Activated T-cell treated with anti-CD3 and anti-CD28 coated beads for 24 hours (primary cell): Measurements from ENCODE around the gene CTBP2.
"Not testable (repeated sequence)": the region's sequence is repeated elsewhere in the genome, so short reads cannot be mapped to it uniquely, and the experiment has no call there.

Experiments
- DNase-seq: peaks from one replicate; pipeline ENCODE4 v3.0.0-alpha.2; 2020; ENCODE audit warnings: low read depth

Gene CTBP2

GRCh38 chr10:125158601-125159485 lies 1.5 kb downstream of the CTBP2 start:
- DNase-seq = no peak

DNA sequence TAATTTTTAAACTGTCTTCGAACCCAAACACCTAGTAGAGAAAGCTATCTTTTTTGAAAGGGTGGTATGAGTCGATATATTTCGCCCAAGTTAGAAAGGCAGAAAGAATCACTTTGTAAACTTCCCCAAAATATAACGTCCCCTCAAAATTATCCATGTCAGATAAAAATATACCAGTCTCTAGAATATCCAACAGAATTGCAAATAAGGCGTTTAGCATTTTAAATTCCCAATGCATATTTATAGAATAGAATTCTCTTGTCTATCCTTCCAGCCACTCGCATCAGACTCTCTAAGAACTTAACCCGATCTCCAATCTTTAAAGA lies 2.1 kb downstream of the CTBP2 start:
- DNase-seq = no peak

GRCh38 chr10:125157505-125157904 lies 2.9 kb downstream of the CTBP2 start:
- no peak for DNase-seq

DNA sequence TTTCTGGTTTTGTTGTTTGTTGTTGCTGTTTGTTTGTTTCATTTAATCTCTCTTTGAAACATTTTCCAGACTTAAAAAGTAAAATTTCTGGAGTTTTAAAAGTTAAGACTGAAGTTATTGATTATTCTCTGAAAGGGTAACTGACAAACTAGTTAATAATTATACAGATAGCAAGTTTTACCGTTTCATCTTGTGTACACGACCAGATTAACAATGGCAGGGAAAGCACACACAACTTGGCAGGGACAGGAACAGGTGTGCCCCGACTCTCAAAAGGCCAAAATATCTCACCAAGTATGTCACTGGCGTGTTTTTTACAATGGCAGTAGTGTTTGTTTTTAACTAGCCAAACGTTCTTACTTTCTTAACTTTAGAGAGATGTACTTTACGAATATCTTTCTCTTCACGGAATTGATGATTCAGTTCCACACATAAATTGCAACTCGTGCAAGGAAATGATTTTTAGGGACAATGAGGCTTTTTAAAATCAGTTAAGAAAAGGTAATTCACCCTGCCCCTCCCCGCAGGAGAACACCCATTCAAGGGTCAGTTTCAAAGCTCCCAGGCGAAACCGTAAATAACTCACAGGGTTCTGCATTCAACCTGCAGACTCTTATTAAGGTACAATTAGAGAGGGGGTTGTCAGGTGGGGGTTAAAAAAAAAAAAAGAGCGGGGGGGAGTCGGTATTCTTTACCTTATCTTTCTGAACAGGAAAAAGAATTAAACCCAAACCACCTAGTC lies 3.5 kb downstream of the CTBP2 start:
- no peak for DNase-seq

- no peak for DNase-seq
Measured at GRCh38 chr10:125156196-125156595, 4.2 kb downstream of the CTBP2 start.

GRCh38 chr10:125155101-125155500 lies 5.3 kb downstream of the CTBP2 start:
- DNase-seq = no peak

- no peak for DNase-seq
Measured at GRCh38 chr10:125154529-125154928, 5.8 kb downstream of the CTBP2 start.

GRCh38 chr10:125153703-125154490 lies 6.5 kb downstream of the CTBP2 start:
- no peak for DNase-seq

- DNase-seq = no peak
Measured at GRCh38 chr10:125152450-125153368, 7.7 kb downstream of the CTBP2 start.

- DNase-seq = no peak
Measured at GRCh38 chr10:125151553-125152449, 8.6 kb downstream of the CTBP2 start.

DNA sequence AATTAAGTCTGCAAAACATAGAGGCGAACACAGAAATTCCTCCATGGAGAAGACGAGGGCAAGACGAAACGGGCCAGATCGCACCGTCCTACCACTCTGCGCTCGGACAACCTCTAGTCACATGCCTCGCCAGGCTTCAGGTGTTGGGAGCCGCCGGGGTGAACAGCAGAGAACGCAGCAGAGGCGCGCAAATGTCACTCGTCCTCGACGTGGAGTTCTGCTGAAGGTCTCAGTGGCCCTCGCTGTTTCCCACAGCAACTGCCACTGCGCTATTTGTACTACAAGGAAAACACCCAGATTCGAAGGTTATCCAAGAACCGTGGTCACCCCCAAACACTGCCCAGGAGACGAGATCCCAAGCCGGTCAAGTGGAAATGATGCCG lies 9.2 kb downstream of the CTBP2 start:
- DNase-seq = no peak

GRCh38 chr10:125150376-125151083 lies 9.8 kb downstream of the CTBP2 start:
- not testable (repeated sequence) for DNase-seq

GRCh38 chr10:125149680-125150047 lies 10.7 kb downstream of the CTBP2 start:
- no peak for DNase-seq

DNA sequence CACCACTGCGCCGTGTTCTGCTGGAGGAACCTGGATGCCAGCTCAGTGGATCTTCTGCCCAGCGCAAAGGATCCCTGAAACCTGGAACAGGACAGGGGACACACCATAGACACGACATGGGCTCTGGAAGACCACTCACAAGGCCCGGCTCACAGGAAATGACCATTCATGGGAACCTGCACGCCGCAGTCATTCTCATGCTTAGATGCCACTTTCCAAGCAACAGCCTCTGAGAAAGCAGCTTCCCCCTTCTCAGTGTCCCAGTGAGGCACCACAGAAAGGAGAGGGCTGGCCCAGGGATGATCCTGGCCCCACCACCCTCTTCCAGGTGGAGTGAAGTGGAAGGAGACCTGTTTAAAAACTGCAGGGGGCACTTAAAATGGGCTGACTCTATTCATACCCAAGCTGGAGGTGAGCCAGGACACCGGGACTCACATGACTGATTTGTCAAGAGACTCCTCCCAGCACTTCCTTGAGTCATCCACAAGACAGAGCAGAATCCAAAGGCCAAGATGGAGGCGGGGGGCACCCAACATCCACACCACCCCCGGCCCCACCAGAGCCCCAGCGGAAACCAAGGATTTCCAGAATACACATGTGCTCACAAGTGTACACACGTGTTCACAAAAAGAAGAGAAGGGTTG lies 11.2 kb downstream of the CTBP2 start:
- DNase-seq = no peak

DNA sequence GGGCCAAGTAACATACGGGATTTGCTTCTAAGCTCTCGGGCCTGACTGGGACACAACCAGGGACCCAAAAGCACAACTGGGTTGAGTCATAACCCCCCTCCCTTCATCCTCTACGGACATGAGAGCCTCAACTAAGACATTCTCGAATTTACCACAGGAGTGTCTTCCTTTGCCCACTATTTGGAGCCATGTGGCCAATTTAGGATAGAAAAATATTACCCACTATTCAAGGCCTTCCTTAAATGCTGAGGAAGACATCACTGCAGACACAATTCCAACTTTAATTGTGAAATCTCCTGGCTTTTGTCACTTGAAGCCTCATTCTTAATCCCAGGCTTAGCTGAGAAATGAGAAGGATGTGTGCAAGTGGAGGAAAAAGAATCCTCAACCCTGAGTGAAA lies 11.8 kb downstream of the CTBP2 start:
- DNase-seq = no peak

DNA sequence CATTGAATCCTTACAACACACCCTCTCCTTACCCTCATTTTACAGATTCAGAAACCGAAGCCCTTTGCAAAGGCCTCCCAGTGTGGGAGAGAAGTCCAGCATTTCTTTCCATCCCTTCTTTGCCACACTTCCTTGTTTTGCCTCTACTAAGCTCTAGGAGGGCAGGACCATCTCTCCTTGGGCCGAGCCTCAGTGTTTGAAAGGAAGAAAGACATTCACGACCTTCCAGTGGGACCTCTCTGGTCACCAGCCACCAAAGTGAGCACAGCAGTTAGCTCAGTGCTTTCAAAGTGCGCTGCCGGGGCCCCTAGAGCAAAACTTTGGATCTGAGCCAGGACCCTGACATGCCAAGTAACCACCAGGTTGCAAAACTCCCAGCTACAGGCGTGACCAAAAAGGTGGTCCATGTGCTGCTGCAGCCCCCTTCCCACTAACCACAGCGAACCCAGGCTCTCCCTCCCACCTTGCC lies 12.4 kb downstream of the CTBP2 start:
- no peak for DNase-seq

- DNase-seq = no peak
Measured at GRCh38 chr10:125146791-125147579, 13.4 kb downstream of the CTBP2 start.

GRCh38 chr10:125145636-125146035 lies 14.7 kb downstream of the CTBP2 start:
- no peak for DNase-seq
